NCI-H345 treated with DMSO at 0.1 percent for 48 hours (cell line): Measurements from ENCODE around the gene SUSD6.

Source experiments
- DNase-seq: peaks from one replicate; lab custom pipeline; 2025; ENCODE audit not compliant: unreplicated experiment; lab: John Stamatoyannopoulos, UW

SUSD6 gene

GRCh38 chr14:69611172-69612013 lies at the start of gene SUSD6:
SUSD6 (plus strand) TSS chr14:69611596; CDS start chr14:69658593, 46,997 bp downstream.
- DNase-seq: peak; percentile 73

- no peak for DNase-seq
Observed at GRCh38 chr14:69561893-69562292, 49.5 kb upstream of the SUSD6 start.

- no peak for DNase-seq
Observed at GRCh38 chr14:69567563-69567962, 43.8 kb upstream of the SUSD6 start.

GRCh38 chr14:69569859-69570258 lies 41.5 kb upstream of the SUSD6 start:
- DNase-seq: no peak

- no peak for DNase-seq
Observed at GRCh38 chr14:69570836-69571330, 40.5 kb upstream of the SUSD6 start.

GRCh38 chr14:69571449-69572029 lies 39.9 kb upstream of the SUSD6 start:
- DNase-seq: no peak

GRCh38 chr14:69572030-69572840 lies 39.2 kb upstream of the SUSD6 start:
- no peak for DNase-seq

- no peak for DNase-seq
Observed at GRCh38 chr14:69572841-69573135, 38.6 kb upstream of the SUSD6 start.

- DNase-seq: no peak
Observed at GRCh38 chr14:69573205-69573830, 38.1 kb upstream of the SUSD6 start.

GRCh38 chr14:69573831-69574262 lies 37.5 kb upstream of the SUSD6 start:
- DNase-seq: peak; percentile 87

- DNase-seq: peak; percentile 77
Observed at GRCh38 chr14:69574263-69574953, 37.0 kb upstream of the SUSD6 start, which contains the start of gene CCDC177. CCDC177 (minus strand) TSS chr14:69574871; CDS start chr14:69573622, 1,249 bp downstream.

- DNase-seq: no peak
Observed at GRCh38 chr14:69574954-69575295, 36.5 kb upstream of the SUSD6 start.

GRCh38 chr14:69579476-69579875 lies 31.9 kb upstream of the SUSD6 start:
- DNase-seq: no peak

GRCh38 chr14:69580009-69580577 lies 31.3 kb upstream of the SUSD6 start:
- no peak for DNase-seq

GRCh38 chr14:69581316-69581935 lies 30.0 kb upstream of the SUSD6 start:
- no peak for DNase-seq

- DNase-seq: no peak
Observed at GRCh38 chr14:69582212-69582611, 29.2 kb upstream of the SUSD6 start.

- no peak for DNase-seq
Observed at GRCh38 chr14:69582829-69583228, 28.6 kb upstream of the SUSD6 start.

GRCh38 chr14:69584389-69584788 lies 27.0 kb upstream of the SUSD6 start:
- no peak for DNase-seq

- no peak for DNase-seq
Observed at GRCh38 chr14:69586404-69586803, 25.0 kb upstream of the SUSD6 start.

- DNase-seq: no peak
Observed at GRCh38 chr14:69587389-69587788, 24.0 kb upstream of the SUSD6 start.
